ENCODE data around the gene OSGEP.
"Not testable (repeated sequence)": the region's sequence is repeated elsewhere in the genome, so short reads cannot be mapped to it uniquely, and the experiment has no call there.

Gene OSGEP

GRCh38 chr14:20469242-20469889, 14.8 kb upstream of the OSGEP start, which contains the start of gene PNP:
PNP (plus strand) TSS chr14:20469406; CDS start chr14:20469525, 119 bp downstream.
- DNase-seq = peak; percentile 88

- no peak for DNase-seq
These were observed 14.2 kb upstream of the OSGEP start for GRCh38 chr14:20468764-20469241.

DNA sequence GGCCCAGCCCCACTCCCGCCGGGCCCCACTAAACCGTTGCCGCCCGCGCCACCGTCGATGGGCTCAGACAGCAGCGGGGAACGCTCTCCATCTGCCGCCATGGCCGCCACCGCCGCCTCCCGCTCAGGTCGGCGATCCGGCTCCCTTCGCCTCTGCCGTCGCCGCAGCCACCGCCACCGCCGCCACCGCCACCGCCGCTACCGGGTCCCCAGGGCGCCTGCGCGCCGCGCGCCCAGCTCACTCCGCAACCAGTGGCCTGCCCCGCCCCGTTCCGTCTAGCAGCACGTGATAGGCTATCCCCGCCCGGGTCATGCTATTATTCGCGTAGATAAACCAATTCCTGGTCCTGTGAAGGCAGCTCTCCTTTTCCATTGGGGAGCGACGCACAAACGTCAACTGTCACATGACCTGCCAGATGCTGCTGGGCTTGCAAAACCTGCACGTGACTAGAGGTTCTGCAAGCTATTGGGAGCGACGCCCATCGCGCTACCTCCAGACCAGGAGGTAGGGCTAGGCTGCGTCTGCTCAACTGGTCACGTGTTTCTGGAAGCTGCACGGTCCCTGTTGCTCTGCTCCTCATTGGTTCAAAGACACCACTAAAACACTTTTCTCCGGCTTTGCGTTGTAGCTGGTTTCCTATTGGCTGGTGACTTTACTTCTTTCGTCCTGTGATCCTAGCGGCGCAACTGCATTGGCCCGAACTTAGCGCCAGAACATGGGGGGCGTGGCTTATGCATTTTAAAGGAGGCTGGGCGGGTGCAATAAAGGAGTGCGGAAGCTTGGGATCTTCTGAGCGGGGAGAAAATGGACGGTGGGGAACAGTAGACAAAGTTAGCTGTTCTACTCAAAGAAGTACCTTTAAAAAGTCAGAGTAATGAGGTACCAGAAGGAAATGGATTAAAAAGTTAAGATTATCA, 6.9 kb upstream of the OSGEP start, which contains the start of gene PIP4P1:
Gene PIP4P1, minus strand, starts transcription at position 210 of the 917 bp plus-strand sequence. Its CDS starts 109 bp downstream, at position 101.
- DNase-seq = peak; percentile 98

DNA sequence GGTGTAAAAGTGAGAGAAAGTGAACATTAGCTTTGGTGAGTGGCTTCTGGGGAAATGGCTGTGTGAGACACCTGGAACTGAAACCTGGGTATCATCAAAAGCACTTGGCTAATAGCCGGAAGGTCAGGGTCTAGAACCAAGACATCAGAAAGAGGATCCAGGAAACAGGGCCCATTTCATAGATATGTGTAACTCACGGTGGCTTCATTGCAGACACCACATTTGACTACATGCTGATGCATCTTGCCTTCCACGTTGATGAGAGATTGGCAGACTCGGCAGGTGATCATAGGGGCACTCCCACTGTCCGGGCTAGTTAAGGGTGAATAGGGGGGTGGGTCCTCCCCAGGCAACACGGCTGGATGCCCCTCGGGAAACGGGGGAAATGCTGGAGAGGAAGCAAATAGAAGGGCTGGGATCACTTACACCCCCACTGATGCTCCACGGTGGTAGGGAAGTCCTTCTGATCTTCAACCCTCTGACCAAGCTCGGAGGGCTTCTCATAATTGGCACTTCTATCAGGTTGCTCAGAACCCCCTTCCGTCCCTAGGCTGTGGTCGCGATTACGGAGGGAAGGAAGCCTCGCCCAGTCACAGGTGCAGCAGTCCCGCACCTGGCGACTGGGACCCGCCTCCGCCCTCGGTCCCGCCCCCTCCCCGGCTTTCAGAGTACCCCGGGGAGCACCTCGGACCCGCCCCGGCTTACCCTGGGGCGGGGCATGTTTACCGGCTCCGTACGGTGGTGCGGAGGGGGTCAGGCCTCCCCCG, 6.0 kb upstream of the OSGEP start:
- peak; percentile 48 for DNase-seq

DNA sequence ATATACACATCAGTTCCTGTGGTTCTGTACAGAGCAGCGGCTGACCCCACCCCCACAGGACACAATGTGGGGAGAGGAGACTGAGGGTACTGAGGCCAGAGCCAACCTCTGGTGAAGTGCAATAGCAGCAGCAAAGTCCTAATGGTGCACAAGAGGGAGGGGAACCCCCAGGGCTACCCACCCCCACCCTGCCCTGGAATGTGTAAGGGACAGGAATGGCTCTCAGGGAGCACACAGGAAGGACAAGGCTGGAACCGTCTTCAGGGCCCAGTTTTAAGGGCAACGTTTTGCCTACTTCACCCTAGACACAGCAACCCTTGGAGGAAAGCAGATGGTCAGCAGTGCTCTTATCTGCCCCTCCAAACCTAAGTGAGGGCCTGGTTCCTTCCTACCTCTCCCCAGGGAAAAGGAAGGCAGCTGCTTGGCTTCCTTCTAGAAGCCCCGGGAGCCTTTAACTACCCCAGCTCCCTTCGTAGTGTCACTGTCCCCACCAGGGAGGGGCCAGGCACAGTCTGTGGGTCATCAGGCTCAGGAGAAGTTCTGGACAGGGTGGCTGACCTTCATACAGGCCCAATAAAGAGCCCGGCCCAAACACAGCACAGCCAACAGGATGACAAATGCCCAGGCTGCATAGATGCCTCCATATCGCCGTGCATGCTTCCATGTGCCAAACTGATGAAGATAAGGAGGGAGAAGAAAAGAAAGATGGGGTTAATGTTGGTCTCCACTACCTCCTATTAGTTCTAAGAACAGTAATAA, 3.6 kb upstream of the OSGEP start:
- DNase-seq = no peak

- no peak for DNase-seq
These were observed 2.4 kb upstream of the OSGEP start for GRCh38 chr14:20456971-20457370.

- DNase-seq = peak; percentile 66
These were observed 1.0 kb upstream of the OSGEP start for GRCh38 chr14:20455355-20456300.

- DNase-seq = not testable (repeated sequence)
These were observed 1.8 kb downstream of the OSGEP start for GRCh38 chr14:20452831-20453230.

- DNase-seq = no peak
These were observed 7.7 kb downstream of the OSGEP start for GRCh38 chr14:20446889-20447288.

- not testable (repeated sequence) for DNase-seq
These were observed 11.0 kb downstream of the OSGEP start for GRCh38 chr14:20443650-20444049.

DNA sequence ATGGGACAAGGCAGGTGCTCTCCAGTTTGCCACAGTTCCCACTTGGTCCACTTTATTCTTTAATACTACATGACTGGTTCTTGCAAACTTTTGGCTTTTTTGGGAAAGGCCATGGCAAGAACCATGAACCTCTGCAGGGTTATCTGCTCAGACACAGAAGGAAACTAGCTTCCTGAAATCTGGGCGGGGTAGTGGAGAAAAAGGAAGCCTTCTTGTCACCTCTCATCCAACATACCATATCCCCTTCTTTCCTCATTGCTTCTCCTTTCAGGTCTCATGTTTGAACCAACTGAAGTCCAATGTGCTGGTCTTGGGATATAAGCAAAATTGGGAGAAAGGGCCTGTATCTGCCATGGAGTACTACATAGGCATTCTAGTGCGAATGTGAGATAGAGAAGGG, 13.2 kb downstream of the OSGEP start:
- DNase-seq = no peak

DNA sequence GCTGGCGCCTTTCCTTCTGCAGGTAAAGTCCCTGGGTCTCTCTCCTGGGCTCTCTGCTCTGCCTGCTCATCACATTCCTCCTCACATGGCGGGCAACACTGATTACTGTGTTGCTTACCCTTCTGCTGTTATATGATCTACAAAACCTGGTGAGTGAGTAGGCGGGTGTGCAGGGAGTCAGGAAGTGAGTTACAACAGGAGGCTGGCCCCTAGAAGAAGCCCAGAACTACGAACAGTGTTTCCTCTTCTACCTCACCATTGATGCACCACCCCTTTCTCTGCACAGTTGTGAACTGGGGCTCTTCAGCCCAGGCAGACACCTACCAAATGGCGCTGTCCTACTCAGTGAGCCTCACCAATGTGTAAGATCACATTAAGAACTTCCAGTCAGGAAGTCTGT, 13.7 kb downstream of the OSGEP start:
- DNase-seq = peak; percentile 14

DNA sequence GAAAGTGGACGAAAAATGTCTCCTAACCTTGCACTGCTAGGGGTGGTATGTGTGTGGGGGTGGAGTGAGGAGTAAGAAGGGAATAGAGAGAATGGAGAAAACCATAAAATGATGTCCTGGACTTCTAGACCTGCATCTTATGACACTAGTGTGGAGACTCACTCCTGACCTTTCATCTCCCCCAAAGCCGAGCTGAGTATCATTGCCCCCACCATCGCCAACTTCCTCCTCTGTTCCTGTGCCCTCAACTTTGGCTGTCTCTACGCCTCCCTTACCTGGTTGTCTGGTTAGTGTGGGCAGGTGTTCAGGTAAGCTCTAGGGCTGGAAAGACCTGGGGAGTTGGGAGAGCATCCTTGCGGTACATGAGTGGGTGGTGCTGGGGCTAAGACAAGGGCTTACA, 14.1 kb downstream of the OSGEP start:
- DNase-seq = no peak

DNA sequence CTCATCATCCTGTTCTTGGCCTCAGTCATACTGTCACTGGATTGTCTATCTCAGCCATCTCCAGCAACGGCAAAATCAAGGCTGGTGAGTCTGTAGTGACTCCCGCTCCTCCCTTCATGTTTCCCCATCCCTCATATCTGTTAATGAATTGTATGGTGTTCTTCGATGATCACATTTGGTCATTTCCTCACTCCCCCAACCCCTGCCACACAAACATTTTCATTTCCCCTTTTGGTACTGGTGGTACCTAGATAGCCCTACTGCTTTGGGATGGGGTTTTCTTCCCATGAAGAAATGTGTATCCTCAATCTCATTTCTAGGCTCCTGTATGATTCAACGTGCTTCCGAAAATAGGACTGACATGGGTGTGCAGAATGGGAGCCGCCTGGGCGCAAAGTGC, 15.9 kb downstream of the OSGEP start:
- no peak for DNase-seq

DNA sequence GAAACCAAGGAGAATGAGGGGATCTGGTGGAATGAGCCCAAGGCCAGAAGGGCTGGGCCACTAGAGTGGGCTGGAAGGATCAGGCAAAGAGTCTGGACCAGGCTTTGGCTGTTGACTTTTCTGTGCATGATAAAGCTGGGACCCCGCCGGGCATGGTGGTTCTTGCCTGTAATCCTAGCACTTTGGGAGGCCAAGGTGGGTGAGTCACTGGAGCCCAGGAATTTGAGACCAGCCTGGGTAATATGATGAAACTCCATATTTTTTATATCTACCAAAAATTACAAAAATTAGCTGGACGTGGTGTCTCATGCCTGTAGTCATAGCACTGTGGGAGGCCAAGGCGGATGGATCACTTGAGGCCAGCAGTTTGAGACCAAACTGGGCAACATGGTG, 18.3 kb downstream of the OSGEP start:
- no peak for DNase-seq

DNA sequence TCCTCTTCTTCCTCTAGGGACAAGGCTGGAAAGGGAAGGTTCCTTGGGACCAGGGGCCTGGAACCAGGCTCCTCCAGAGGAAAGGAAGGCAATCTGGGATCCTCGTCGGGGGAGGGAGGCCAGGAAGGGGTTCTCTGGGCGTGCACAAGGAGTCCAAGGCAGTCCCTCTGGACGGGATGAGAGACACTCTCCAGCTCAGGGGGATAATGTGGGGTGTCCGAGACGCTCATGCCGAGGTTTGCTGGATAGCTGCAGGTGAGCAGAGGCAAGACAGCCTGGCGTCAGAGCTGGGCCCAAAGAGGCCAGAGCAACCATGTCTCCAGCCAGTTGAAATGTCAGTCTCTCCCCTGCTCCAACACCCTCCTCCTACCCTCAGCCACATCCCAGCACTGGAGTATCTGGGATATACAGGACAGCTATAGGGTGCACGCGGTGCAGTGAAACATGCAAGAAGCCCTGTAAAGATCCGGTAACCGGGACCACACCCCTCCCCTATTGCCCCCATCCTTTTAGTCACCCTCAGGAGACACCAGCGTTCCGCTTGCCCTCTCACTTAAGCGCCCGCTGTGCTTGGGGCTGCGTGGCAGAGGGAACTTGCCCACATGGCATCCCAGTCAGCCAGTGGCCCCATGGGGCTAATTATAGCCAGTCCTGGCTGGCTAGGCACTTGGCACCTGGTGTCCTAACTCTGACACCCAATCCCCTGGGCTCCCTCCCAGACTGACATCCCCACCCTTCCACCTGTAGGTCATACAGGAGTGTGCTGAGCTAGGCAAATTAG, 18.8 kb downstream of the OSGEP start, which contains the start of gene KLHL33:
Gene KLHL33, minus strand, starts transcription at position 585 of the 781 bp plus-strand sequence. Its CDS starts 355 bp downstream, at position 230.
- DNase-seq = no peak

GRCh38 chr14:20434701-20435581, 19.7 kb downstream of the OSGEP start:
- peak; percentile 29 for DNase-seq

- no peak for DNase-seq
These were observed 24.6 kb downstream of the OSGEP start for GRCh38 chr14:20429801-20430669.
